ENCODE data around the gene CACNA2D4.

CACNA2D4 gene

GRCh38 chr12:1928439-1929121 lies 10.1 kb upstream of the CACNA2D4 start:
- DNase-seq (ENCODE audit: low read depth), result no peak

GRCh38 chr12:1927751-1928351 lies 9.4 kb upstream of the CACNA2D4 start:
- TF ChIP-seq CTCF (conservative IDR thresholded peaks at IDR 0.05; ENCODE audit: low read depth, low read length), result no peak
- H3K4me3 ChIP-seq (ENCODE audit: low read depth, low read length), result no peak overlapping the region
- no peak for DNase-seq (ENCODE audit: low read depth)

More at GRCh38 chr12:1928439-1929121, 10.1 kb upstream of the CACNA2D4 start:
- no peak for TF ChIP-seq CTCF (conservative IDR thresholded peaks at IDR 0.05; ENCODE audit: low read depth, low read length)
- no peak overlapping the region for H3K4me3 ChIP-seq (ENCODE audit: low read depth, low read length)

GRCh38 chr12:1927051-1927680 lies 8.7 kb upstream of the CACNA2D4 start:
- no peak for TF ChIP-seq CTCF (conservative IDR thresholded peaks at IDR 0.05; ENCODE audit: low read depth, low read length)
- DNase-seq (ENCODE audit: low read depth), result no peak
- no peak overlapping the region for H3K4me3 ChIP-seq (ENCODE audit: low read depth, low read length)

GRCh38 chr12:1926251-1926657 lies 7.8 kb upstream of the CACNA2D4 start:
- DNase-seq (ENCODE audit: low read depth), result no peak
- TF ChIP-seq CTCF (conservative IDR thresholded peaks at IDR 0.05; ENCODE audit: low read depth, low read length), result no peak
- no peak overlapping the region for H3K4me3 ChIP-seq (ENCODE audit: low read depth, low read length)

GRCh38 chr12:1925684-1926006 lies 7.2 kb upstream of the CACNA2D4 start:
- TF ChIP-seq CTCF (conservative IDR thresholded peaks at IDR 0.05; ENCODE audit: low read depth, low read length), result no peak
- H3K4me3 ChIP-seq (ENCODE audit: low read depth, low read length), result no peak overlapping the region
- no peak for DNase-seq (ENCODE audit: low read depth)

GRCh38 chr12:1924996-1925683 lies 6.7 kb upstream of the CACNA2D4 start:
- DNase-seq (ENCODE audit: low read depth), result no peak
- H3K4me3 ChIP-seq (ENCODE audit: low read depth, low read length), result no peak overlapping the region
- TF ChIP-seq CTCF (conservative IDR thresholded peaks at IDR 0.05; ENCODE audit: low read depth, low read length), result no peak

Data from choroid plexus epithelial cell (primary cell).